Glutamatergic neuron (in vitro differentiated cells): Measurements from ENCODE around the gene ZNF195. TPM values are rescaled to one million over a fixed set of nuclear protein-coding genes. Genes with fewer than 3 reads are reported as not detected.
"Not testable (repeated sequence)": the region's sequence is repeated elsewhere in the genome, so short reads cannot be mapped to it uniquely, and the experiment has no call there.

Source experiments
- DNase-seq: peaks from one replicate; pipeline ENCODE4 v3.0.0; 2022
- H3K27ac Mint-ChIP-seq: one replicate; pipeline ENCODE4 v1.8.0; 2020; ENCODE audit warnings: mild to moderate bottlenecking, mixed read lengths, inconsistent platforms; ENCODE audit not compliant: unreplicated experiment
- H3K27me3 Mint-ChIP-seq: one replicate; pipeline ENCODE4 v1.8.0; 2020; ENCODE audit warnings: mild to moderate bottlenecking, moderate library complexity, mixed read lengths, inconsistent platforms; ENCODE audit not compliant: unreplicated experiment
- H3K36me3 Mint-ChIP-seq: one replicate; pipeline ENCODE4 v1.8.0; 2020; ENCODE audit warnings: mild to moderate bottlenecking, mixed read lengths, inconsistent platforms; ENCODE audit not compliant: unreplicated experiment
- H3K4me1 Mint-ChIP-seq: one replicate; pipeline ENCODE4 v1.8.0; 2020; ENCODE audit warnings: mild to moderate bottlenecking, low read depth, mixed read lengths, inconsistent platforms; ENCODE audit not compliant: unreplicated experiment
- H3K4me3 Mint-ChIP-seq: one replicate; pipeline ENCODE4 v1.8.0; 2020; ENCODE audit warnings: mild to moderate bottlenecking, mixed read lengths, inconsistent platforms; ENCODE audit not compliant: unreplicated experiment
- H3K9me3 Mint-ChIP-seq: one replicate; pipeline ENCODE4 v1.8.0; 2020; ENCODE audit warnings: mild to moderate bottlenecking, moderate library complexity, mixed read lengths, inconsistent platforms; ENCODE audit not compliant: unreplicated experiment
- CTCF ChIP-seq: fragments of 200-600 bp; sonication (generic); IDR thresholded peaks from one replicate; pipeline ENCODE4 v1.5.0; 2021; ENCODE audit not compliant: partially characterized antibody, unreplicated experiment
- total RNA-seq: library from RNA; stranded (reverse); fragmentation: NEBNext Ultra II Directional; extraction: Animal tissue kit (Norgen Biotek cat#: 25700); gene quantifications from one replicate; pipeline ENCODE4 v1.2.1, GENCODE V29; 2021; ENCODE audit not compliant: unreplicated experiment

The ZNF195 gene
- total RNA-seq, 1 donor from 2014 or later: 140 TPM

- no peaks in the 10 kb centered on the region for H3K4me1 Mint-ChIP-seq
- H3K27ac Mint-ChIP-seq: no peak overlapping the region
- no peak overlapping the region for H3K4me3 Mint-ChIP-seq
- H3K36me3 Mint-ChIP-seq: peaks cover 12% of the 10 kb centered on the region
- no peak for TF ChIP-seq CTCF
- peaks cover 4% of the 10 kb centered on the region for H3K9me3 Mint-ChIP-seq
- DNase-seq: no peak
- H3K27me3 Mint-ChIP-seq: peaks cover 1% of the 10 kb centered on the region
Measured at GRCh38 chr11:3340025-3340424, 38.9 kb downstream of the ZNF195 start.

DNA sequence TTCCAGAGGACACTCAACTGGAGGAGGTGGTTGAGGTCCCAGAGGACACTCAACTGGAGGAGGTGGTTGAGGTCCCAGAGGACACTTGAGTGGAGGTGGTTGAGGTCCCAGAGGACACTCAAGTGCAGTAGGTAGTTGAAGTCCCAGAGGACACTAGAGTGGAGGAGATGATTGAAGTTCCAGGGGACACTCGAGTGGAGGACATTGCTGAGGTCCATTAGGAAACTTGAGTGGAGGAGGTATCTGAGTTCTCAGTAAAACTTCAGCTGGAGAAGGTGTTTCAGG, 39.7 kb downstream of the ZNF195 start:
- peaks cover 12% of the 10 kb centered on the region for H3K36me3 Mint-ChIP-seq
- no peak overlapping the region for H3K27ac Mint-ChIP-seq
- peaks cover 4% of the 10 kb centered on the region for H3K9me3 Mint-ChIP-seq
- no peak for TF ChIP-seq CTCF
- no peaks in the 10 kb centered on the region for H3K4me1 Mint-ChIP-seq
- peaks cover 1% of the 10 kb centered on the region for H3K27me3 Mint-ChIP-seq
- DNase-seq: no peak
- no peak overlapping the region for H3K4me3 Mint-ChIP-seq

- no peak for DNase-seq
- no peak overlapping the region for H3K27ac Mint-ChIP-seq
- H3K4me1 Mint-ChIP-seq: no peaks in the 10 kb centered on the region
Measured at GRCh38 chr11:3338569-3339339, 40.2 kb downstream of the ZNF195 start.

DNA sequence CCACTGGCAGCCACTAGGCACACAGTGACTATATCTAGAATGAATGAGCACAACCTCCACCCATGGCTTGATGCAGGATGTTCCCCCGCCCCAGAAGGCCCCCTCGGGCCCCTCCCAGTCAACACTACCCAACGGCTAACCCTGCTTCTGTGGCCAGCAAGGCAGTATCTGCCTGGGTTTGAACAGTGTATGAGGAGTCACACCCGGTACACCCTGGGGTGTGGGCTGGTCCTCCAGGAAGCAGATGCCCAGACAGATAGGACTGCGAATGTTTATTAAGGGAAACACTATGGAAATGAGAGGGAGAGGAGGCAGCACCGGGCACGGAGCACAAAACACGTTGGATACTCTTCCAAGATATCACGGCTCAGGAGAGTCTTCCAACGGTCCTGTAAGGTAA, 42.5 kb downstream of the ZNF195 start:
- H3K9me3 Mint-ChIP-seq, H3K27ac Mint-ChIP-seq, H3K27me3 Mint-ChIP-seq, H3K4me3 Mint-ChIP-seq, H3K4me1 Mint-ChIP-seq, DNase-seq: not testable (repeated sequence)
- H3K36me3 Mint-ChIP-seq: peaks cover 12% of the 10 kb centered on the region

More at GRCh38 chr11:3338569-3339339, 40.2 kb downstream of the ZNF195 start:
- peaks cover 1% of the 10 kb centered on the region for H3K27me3 Mint-ChIP-seq
- peaks cover 12% of the 10 kb centered on the region for H3K36me3 Mint-ChIP-seq
- H3K4me3 Mint-ChIP-seq: no peak overlapping the region
- no peak for TF ChIP-seq CTCF
- H3K9me3 Mint-ChIP-seq: peaks cover 4% of the 10 kb centered on the region

DNA sequence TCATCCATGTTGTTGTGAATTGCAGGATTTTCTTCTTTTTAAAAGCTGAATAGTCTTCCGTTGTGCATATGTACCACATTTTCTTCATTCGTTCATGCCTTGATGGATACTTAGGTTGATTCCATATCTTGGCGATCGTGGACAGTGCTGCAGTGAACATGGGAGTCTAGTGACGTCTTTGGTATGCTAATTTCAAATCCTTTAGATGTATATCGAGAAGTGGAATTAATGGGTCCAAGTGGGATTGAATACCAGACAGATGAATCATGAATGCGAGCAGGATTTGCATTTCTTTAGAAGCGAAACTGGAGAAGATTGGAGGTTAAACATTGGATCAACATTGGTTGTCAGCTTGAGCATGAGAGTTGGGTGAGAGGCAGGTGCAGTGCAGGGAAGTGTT, 45.8 kb downstream of the ZNF195 start:
- H3K27ac Mint-ChIP-seq, H3K4me1 Mint-ChIP-seq, H3K36me3 Mint-ChIP-seq, H3K27me3 Mint-ChIP-seq, DNase-seq, H3K4me3 Mint-ChIP-seq, H3K9me3 Mint-ChIP-seq: not testable (repeated sequence)

DNA sequence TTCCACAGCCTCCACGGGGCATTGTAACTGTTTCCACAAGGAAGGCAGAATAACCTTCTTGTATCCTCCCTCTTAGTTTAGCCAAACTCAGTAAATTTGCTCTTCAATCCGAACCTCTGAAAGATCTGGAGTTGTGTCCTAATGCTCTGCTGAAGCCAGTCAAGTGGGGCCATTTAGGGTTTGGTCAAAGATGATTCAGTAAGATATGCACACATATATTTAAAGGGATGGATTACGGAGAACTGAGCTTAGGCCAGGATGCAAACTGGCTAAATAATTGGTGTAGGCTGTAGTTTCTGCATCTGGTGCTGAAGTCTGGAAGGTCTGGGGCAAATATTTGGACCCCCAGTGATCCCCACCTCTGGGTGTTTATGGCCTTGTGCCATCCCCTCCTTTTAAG, 47.9 kb downstream of the ZNF195 start:
- H3K9me3 Mint-ChIP-seq, DNase-seq, H3K27ac Mint-ChIP-seq, H3K4me3 Mint-ChIP-seq, H3K27me3 Mint-ChIP-seq, H3K36me3 Mint-ChIP-seq, H3K4me1 Mint-ChIP-seq: not testable (repeated sequence)

DNA sequence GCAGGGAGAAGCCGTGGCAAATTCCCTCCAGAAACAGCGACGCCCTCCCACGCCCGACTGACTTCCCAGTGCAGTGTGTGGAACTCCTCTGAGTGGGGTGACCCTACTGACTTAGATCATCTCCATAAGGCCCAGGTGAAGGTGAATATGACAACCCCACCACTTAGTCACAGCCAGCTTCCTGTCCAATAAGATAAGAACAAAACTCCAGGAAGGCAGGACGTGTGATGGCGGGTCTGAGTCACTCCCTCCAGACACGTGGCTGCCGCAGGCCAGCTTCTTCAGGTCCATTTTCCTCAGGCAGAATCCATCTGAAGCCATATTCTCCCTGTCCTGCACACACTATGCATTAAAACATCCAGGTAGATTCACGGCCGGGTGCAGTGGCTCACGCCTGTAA, 48.9 kb downstream of the ZNF195 start:
- not testable (repeated sequence) for DNase-seq, H3K4me1 Mint-ChIP-seq

DNA sequence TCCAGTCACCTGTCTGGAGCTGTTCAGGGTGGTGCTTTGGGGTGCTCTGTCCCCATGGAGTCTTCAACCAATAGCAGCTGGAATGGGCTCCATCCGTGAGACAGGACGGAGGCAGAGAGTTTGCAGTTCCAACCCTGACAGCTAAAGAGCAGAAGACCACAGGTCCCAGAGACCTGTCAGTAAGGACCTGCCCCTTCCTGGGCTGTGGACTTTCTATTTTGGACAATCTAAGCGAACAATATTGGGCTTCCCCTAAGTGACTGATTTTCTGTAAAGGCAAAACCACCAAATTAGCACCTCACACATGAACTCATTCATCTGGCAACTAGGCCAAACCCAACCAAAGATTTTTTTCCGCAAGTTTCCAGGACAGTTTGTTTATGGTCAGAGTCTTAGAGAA, 50.4 kb downstream of the ZNF195 start:
- not testable (repeated sequence) for H3K9me3 Mint-ChIP-seq, H3K4me1 Mint-ChIP-seq, H3K27ac Mint-ChIP-seq, DNase-seq, H3K4me3 Mint-ChIP-seq, H3K27me3 Mint-ChIP-seq, H3K36me3 Mint-ChIP-seq

More for the DNA sequence above, 48.9 kb downstream of the ZNF195 start:
- H3K27me3 Mint-ChIP-seq, H3K9me3 Mint-ChIP-seq, H3K36me3 Mint-ChIP-seq, H3K27ac Mint-ChIP-seq, H3K4me3 Mint-ChIP-seq: not testable (repeated sequence)

DNA sequence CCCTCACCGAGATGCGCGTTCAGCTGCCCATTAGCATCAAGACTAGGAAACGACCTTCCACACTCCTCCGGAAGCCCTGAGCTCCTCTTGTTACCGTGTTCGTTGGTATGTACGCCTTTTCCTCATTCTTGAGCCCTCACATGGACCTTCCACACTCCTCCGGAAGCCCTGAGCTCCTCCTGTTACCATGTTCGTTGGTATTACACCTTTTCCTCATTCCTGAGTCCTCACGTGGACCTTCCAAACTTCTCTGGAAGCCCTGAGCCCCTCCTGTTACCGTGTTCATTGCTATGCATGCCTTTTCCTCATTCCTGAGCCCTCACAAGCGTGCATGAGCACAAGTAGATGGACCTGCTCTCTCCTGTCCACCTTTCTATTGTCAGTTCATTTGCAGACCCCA, 52.5 kb downstream of the ZNF195 start:
- H3K4me3 Mint-ChIP-seq, H3K27me3 Mint-ChIP-seq, H3K36me3 Mint-ChIP-seq, DNase-seq, H3K4me1 Mint-ChIP-seq, H3K27ac Mint-ChIP-seq, H3K9me3 Mint-ChIP-seq: not testable (repeated sequence)

- not testable (repeated sequence) for H3K4me1 Mint-ChIP-seq, DNase-seq, H3K4me3 Mint-ChIP-seq, H3K36me3 Mint-ChIP-seq, H3K27me3 Mint-ChIP-seq, H3K27ac Mint-ChIP-seq, H3K9me3 Mint-ChIP-seq
Measured at GRCh38 chr11:3324724-3325123, 54.2 kb downstream of the ZNF195 start.
